ENCODE results near the gene ZNF654. TPM values are rescaled to one million over a fixed set of nuclear protein-coding genes. Genes with fewer than 3 reads are reported as not detected.

ZNF654 gene
- total and polyA plus RNA-seq, 2 of the 13 experiments (the other 11 are each of a cell fraction or from before 2014, with no cell fraction given): 1.8 to 4.1 TPM

GRCh38 chr3:88044411-88044810 is 14.6 kb upstream of the ZNF654 start:
- H4K20me1 ChIP-seq (ENCODE audit: insufficient read depth, low read length): no peaks in the 10 kb centered on the region
- H3K4me1 ChIP-seq (ENCODE audit: insufficient read depth, low read length): no peaks in the 10 kb centered on the region
- H3K27ac ChIP-seq (ENCODE audit: extremely low read length, insufficient read depth, low read length): no peak overlapping the region
- ATAC-seq: no peak
- no peak for TF ChIP-seq ZNF207 (IDR thresholded peaks at IDR 0.05; ENCODE audit: borderline replicate concordance)
- no peak for TF ChIP-seq ZNF160 (CRISPR knock-in tag; IDR thresholded peaks at IDR 0.05)
- TF ChIP-seq GTF3A (CRISPR knock-in tag; conservative IDR thresholded peaks at IDR 0.05): no peak
- TF ChIP-seq ZNF354B (CRISPR knock-in tag; IDR thresholded peaks at IDR 0.05): no peak
- no peak for TF ChIP-seq RBAK (CRISPR knock-in tag; IDR thresholded peaks at IDR 0.05)
- no peak for TF ChIP-seq MED8 (CRISPR knock-in tag; IDR thresholded peaks at IDR 0.05; ENCODE audit: insufficient replicate concordance)
- no peak for TF ChIP-seq ZNF44 (CRISPR knock-in tag; IDR thresholded peaks at IDR 0.05)
- no peak overlapping the region for H3K4me2 ChIP-seq (ENCODE audit: low read depth, low read length)
- no peak overlapping the region for H3K4me3 ChIP-seq (replicated peaks in 1 of 3; ENCODE audit: insufficient read depth in 1 of 3, low read depth in 2 of 3, low read length in 3 of 3)
- no peaks in the 10 kb centered on the region for H3K9me3 ChIP-seq (ENCODE audit: low read length)
- no peak overlapping the region for H3K9ac ChIP-seq (ENCODE audit: insufficient read depth, low read depth, low read length)
- in situ Hi-C loops (cut with HindIII; ENCODE audit: extremely low pct_ligation_motif_present, low pct_unique_long_range_greater_than_20kb): no loop called here
- ChIA-PET CTCF (ENCODE audit: low intra/inter-chr PET ratio, low total read pairs) (no interaction called here), POLR2A (no interaction called here)
- WGBS (ENCODE audit: low lambda C conversion rate): 41% methylated on average over 1 of the region's 1 CpG
- no TSS peak for BruUV-seq (replicated peaks)
- no peak for DNase-seq (ENCODE audit: low spot score)
- no peak for FAIRE-seq
- no peak overlapping the region for H2AFZ ChIP-seq (ENCODE audit: low read length)
- intact Hi-C loops (cut with micrococcal nuclease; ENCODE audit: unreplicated experiment): no loop called here
- H3K27me3 ChIP-seq (ENCODE audit: control insufficient read depth in 1 of 2, insufficient read depth in 2 of 2, low read length in 2 of 2): no peaks in the 10 kb centered on the region; a peak in 2 of 5 replicates
- H3K79me2 ChIP-seq (ENCODE audit: insufficient read depth, low read length): no peaks in the 10 kb centered on the region
- no peaks in the 10 kb centered on the region for H3K36me3 ChIP-seq (replicated peaks in 1 of 2; ENCODE audit: control insufficient read depth in 1 of 2, insufficient read depth in 2 of 2, low read length in 2 of 2)

DNA sequence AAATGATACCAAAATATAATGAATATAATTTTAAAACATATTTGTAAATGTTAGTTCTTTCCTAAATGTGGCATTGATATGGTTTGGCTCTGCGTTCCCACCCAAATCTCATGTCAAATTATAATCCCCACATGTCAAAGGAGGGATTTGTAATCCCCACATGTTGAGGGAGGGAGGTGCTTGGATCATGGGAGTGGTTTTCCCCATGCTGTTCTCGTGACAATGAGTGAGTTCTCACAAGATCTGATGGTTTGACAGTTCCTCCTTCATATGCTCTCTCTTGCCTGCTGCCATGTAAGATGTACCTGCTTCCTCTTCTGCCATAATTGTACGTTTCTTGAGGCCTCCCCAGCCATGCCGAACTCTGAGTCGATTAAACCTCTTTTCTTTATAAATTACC is 12.3 kb upstream of the ZNF654 start:
- no peaks in the 10 kb centered on the region; a peak in 1 of 5 replicates for H3K27me3 ChIP-seq (ENCODE audit: control insufficient read depth in 1 of 2, insufficient read depth in 2 of 2, low read length in 2 of 2)
- H3K79me2 ChIP-seq (ENCODE audit: insufficient read depth, low read length): no peaks in the 10 kb centered on the region
- H3K4me2 ChIP-seq (ENCODE audit: low read depth, low read length): no peak overlapping the region
- H4K20me1 ChIP-seq (ENCODE audit: insufficient read depth, low read length): no peaks in the 10 kb centered on the region
- POLR2A ChIA-PET: no interaction called here
- H3K4me3 ChIP-seq (replicated peaks in 1 of 3; ENCODE audit: insufficient read depth in 1 of 3, low read depth in 2 of 3, low read length in 3 of 3): no peak overlapping the region
- ATAC-seq (no peak), DNase-seq (ENCODE audit: low spot score) (no peak), FAIRE-seq (no peak)
- H2AFZ ChIP-seq (ENCODE audit: low read length): no peak overlapping the region
- 41% methylated on average over 5 of the region's 5 CpGs for WGBS (ENCODE audit: low lambda C conversion rate)
- no peaks in the 10 kb centered on the region for H3K36me3 ChIP-seq (replicated peaks in 1 of 2; ENCODE audit: control insufficient read depth in 1 of 2, insufficient read depth in 2 of 2, low read length in 2 of 2)
- BruUV-seq (replicated peaks): no TSS peak
- in situ Hi-C loops (cut with HindIII; ENCODE audit: extremely low pct_ligation_motif_present, low pct_unique_long_range_greater_than_20kb): no loop called here
- no peak overlapping the region for H3K9ac ChIP-seq (ENCODE audit: insufficient read depth, low read depth, low read length)
- CTCF ChIA-PET (ENCODE audit: low intra/inter-chr PET ratio, low total read pairs): no interaction called here
- no peaks in the 10 kb centered on the region for H3K4me1 ChIP-seq (ENCODE audit: insufficient read depth, low read length)
- H3K27ac ChIP-seq (ENCODE audit: extremely low read length, insufficient read depth, low read length): no peak overlapping the region
- H3K9me3 ChIP-seq (ENCODE audit: low read length): no peaks in the 10 kb centered on the region
- intact Hi-C loops (cut with micrococcal nuclease; ENCODE audit: unreplicated experiment): no loop called here
- TF ChIP-seq SUZ12 (IDR thresholded peaks at IDR 0.05; ENCODE audit: low read depth, low read length) (no peak), ZBTB42 (CRISPR knock-in tag; IDR thresholded peaks at IDR 0.05) (no peak), ATF4 (CRISPR knock-in tag; IDR thresholded peaks at IDR 0.05) (no peak), FIP1L1 (IDR thresholded peaks at IDR 0.05; ENCODE audit: borderline replicate concordance, insufficient read depth, low read depth, low read length) (no peak), SP1 (IDR thresholded peaks at IDR 0.05) (no peak), SP1 (CRISPR knock-in tag; IDR thresholded peaks at IDR 0.05) (no peak)
- TF ChIP-seq, protein P1, sequence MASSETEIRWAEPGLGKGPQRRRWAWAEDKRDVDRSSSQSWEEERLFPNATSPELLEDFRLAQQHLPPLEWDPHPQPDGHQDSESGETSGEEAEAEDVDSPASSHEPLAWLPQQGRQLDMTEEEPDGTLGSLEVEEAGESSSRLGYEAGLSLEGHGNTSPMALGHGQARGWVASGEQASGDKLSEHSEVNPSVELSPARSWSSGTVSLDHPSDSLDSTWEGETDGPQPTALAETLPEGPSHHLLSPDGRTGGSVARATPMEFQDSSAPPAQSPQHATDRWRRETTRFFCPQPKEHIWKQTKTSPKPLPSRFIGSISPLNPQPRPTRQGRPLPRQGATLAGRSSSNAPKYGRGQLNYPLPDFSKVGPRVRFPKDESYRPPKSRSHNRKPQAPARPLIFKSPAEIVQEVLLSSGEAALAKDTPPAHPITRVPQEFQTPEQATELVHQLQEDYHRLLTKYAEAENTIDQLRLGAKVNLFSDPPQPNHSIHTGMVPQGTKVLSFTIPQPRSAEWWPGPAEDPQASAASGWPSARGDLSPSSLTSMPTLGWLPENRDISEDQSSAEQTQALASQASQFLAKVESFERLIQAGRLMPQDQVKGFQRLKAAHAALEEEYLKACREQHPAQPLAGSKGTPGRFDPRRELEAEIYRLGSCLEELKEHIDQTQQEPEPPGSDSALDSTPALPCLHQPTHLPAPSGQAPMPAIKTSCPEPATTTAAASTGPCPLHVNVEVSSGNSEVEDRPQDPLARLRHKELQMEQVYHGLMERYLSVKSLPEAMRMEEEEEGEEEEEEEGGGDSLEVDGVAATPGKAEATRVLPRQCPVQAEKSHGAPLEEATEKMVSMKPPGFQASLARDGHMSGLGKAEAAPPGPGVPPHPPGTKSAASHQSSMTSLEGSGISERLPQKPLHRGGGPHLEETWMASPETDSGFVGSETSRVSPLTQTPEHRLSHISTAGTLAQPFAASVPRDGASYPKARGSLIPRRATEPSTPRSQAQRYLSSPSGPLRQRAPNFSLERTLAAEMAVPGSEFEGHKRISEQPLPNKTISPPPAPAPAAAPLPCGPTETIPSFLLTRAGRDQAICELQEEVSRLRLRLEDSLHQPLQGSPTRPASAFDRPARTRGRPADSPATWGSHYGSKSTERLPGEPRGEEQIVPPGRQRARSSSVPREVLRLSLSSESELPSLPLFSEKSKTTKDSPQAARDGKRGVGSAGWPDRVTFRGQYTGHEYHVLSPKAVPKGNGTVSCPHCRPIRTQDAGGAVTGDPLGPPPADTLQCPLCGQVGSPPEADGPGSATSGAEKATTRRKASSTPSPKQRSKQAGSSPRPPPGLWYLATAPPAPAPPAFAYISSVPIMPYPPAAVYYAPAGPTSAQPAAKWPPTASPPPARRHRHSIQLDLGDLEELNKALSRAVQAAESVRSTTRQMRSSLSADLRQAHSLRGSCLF (CRISPR knock-in tag; IDR thresholded peaks at IDR 0.05; ENCODE audit: borderline replicate concordance): no peak

Measured in HepG2 (cell line).